ENCODE results near the gene FKBP1B.
"Not testable (repeated sequence)": the region's sequence is repeated elsewhere in the genome, so short reads cannot be mapped to it uniquely, and the experiment has no call there.

Gene FKBP1B

GRCh38 chr2:24109431-24109830 is 59.9 kb downstream of the FKBP1B start:
- H3K4me1 ChIP-seq (ENCODE audit: insufficient read depth, low read length); H3K36me3 ChIP-seq (ENCODE audit: insufficient read depth, low read depth, low read length); H3K9ac ChIP-seq (ENCODE audit: low read depth, low read length); H3K4me3 ChIP-seq (ENCODE audit: low read length); H3K27ac ChIP-seq (ENCODE audit: low read length); H3K9me3 ChIP-seq (ENCODE audit: insufficient read depth, low read depth, low read length); H3K27me3 ChIP-seq (ENCODE audit: insufficient read depth, low read length): not testable (repeated sequence)

DNA sequence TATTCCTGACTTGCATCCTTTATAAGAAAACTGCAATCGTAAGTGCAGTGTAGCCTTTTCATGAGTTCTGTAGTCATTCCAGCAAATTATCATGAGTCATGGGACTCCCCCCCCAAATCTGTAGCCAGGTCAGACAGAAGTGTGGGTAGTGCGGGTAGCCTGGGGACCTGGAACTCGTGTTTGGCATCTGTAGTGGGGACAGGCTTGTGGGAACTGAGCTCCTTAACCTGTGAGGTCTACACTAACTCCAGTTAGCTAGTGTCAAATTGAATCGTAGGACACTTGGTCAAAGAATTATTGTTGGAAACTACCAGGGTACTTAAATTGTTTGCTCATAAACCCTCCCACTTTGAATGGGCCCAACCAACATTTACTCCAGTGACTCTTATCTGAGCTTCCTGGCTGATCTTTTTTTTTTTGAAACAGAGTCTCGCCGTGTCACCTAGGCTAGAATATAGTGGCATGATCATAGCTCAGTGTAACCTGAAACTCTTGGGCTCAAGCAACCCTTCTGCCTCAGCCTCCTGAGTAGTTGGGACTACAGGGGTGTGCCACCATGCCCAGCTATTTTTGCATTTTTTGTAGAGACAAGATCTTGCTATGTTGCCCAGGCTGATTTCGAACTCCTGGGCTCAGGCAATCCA is 61.2 kb downstream of the FKBP1B start:
- no peaks in the 10 kb centered on the region for H3K4me1 ChIP-seq (ENCODE audit: insufficient read depth, low read length)
- H3K36me3 ChIP-seq (ENCODE audit: insufficient read depth, low read depth, low read length), result no peaks in the 10 kb centered on the region
- no peak overlapping the region for H3K9ac ChIP-seq (ENCODE audit: low read depth, low read length)
- H3K27ac ChIP-seq (ENCODE audit: low read length), result no peak overlapping the region
- H3K27me3 ChIP-seq (ENCODE audit: insufficient read depth, low read length), result no peaks in the 10 kb centered on the region
- H3K9me3 ChIP-seq (ENCODE audit: insufficient read depth, low read depth, low read length), result peaks cover 14% of the 10 kb centered on the region; the same call in 1 of the 2 replicates
- H3K4me3 ChIP-seq (ENCODE audit: low read length), result no peak overlapping the region

DNA sequence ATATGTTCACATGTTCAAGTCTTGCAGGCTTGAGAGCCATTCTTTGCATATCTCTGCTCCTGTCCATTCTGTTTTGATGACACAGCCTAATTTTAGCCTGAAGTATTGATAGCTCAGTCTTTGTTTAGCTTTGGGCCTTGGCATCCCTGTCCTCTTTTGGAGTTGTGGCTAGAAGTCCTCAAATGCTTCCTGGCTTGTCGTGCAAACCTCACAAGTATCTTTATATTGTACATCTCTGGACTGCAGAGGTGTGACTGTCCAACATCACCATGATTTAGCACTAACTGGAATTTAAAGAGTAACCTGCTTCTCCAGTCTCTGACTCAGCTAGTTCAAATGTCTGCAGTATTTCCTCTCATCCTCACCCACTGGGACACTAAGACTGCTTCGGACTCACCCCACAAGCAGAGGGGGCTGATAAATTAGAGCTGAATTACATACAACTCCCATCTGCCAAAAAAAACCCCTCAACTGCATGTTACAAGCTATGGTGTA is 61.9 kb downstream of the FKBP1B start:
- H3K4me1 ChIP-seq (ENCODE audit: insufficient read depth, low read length), result no peaks in the 10 kb centered on the region
- H3K36me3 ChIP-seq (ENCODE audit: insufficient read depth, low read depth, low read length), result no peaks in the 10 kb centered on the region
- no peaks in the 10 kb centered on the region for H3K27me3 ChIP-seq (ENCODE audit: insufficient read depth, low read length)
- H3K4me3 ChIP-seq (ENCODE audit: low read length), result no peak overlapping the region
- no peak overlapping the region for H3K27ac ChIP-seq (ENCODE audit: low read length)
- no peak overlapping the region for H3K9ac ChIP-seq (ENCODE audit: low read depth, low read length)
- peaks cover 14% of the 10 kb centered on the region; the same call in 1 of the 2 replicates for H3K9me3 ChIP-seq (ENCODE audit: insufficient read depth, low read depth, low read length)
